Activated T-helper 2 cell treated with anti-CD3 and anti-CD28 coated beads, Interferon-gamma antibody, Interleukin-2, Interleukin-4, amounts not matched to agents 10 μg/mL and 5 μg/mL and 100 μg/mL, durations not matched to agents 14 hours and 24 hours and 36 hours (primary cell): ENCODE data around the gene LRCH1. TPM values are rescaled to one million over a fixed set of nuclear protein-coding genes. Genes with fewer than 3 reads are reported as not detected.

Source experiments
- DNase-seq: peaks from one replicate; pipeline ENCODE4 v3.0.0; 2021; ENCODE audit warnings: low spot score
- H3K27ac Mint-ChIP-seq: one replicate; pipeline ENCODE4 v1.8.0; 2021; ENCODE audit warnings: mixed read lengths
- H3K27me3 Mint-ChIP-seq: one replicate; pipeline ENCODE4 v1.8.0; 2021; ENCODE audit warnings: low read depth, mixed read lengths
- H3K36me3 Mint-ChIP-seq: one replicate; pipeline ENCODE4 v1.8.0; 2021; ENCODE audit warnings: low read depth, mixed read lengths
- H3K4me1 Mint-ChIP-seq: one replicate; pipeline ENCODE4 v1.8.0; 2021; ENCODE audit warnings: low read depth, mixed read lengths
- H3K4me3 Mint-ChIP-seq: one replicate; pipeline ENCODE4 v1.8.0; 2021; ENCODE audit warnings: low read depth, mild to moderate bottlenecking, moderate library complexity, mixed read lengths
- H3K9me3 Mint-ChIP-seq: one replicate; pipeline ENCODE4 v1.8.0; 2021; ENCODE audit warnings: mixed read lengths
- intact Hi-C: fragments of 100-400 bp; cut with micrococcal nuclease; formaldehyde crosslinking; loops from one replicate; pipeline ENCODE4 v1.15.1; 2023
- total RNA-seq: library from RNA; stranded (reverse); gene quantifications from 2 replicates; pipeline ENCODE4 v1.2.3, GENCODE V29; 2022

Gene LRCH1
- total RNA-seq, 1 donor from 2014 or later = 17.8 TPM

DNA sequence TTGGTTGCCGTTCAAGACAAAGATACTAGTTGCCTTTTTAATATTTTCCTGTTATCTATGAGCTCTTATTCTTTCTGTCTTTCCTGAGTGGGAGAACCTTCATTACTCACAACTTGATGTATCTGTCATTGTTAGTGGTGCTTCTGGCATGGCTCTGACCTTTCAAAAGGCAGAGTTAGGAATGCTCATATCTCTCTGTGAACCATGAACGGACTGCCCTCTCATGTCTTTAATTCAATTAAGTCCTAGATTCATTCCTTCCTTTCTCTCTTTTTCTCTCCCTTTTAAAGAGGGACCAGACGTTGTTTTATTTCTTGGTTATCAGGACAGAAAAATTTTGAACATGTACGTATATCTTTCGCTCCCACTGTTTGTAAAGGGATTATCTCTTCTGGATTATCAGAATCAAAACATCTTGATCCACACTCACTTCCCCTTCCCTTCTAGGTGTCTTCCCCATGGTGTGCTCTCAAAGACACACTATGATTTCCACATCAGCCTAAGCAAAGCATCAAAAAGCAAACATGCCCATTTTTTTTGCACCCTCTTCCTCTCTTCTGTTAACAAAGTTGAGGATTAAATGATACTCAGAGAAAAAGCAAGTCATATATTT is 90.3 kb downstream of the LRCH1 start:
- no peak for DNase-seq
- intact Hi-C loops = no loop called here
- Mint-ChIP-seq H3K4me3 (no peak overlapping the region), H3K36me3 (no peaks in the 10 kb centered on the region), H3K27me3 (no peaks in the 10 kb centered on the region), H3K4me1 (peaks cover 25% of the 10 kb centered on the region), H3K9me3 (no peaks in the 10 kb centered on the region), H3K27ac (no peak overlapping the region)

GRCh38 chr13:46644816-46645215 is 91.8 kb downstream of the LRCH1 start:
- Mint-ChIP-seq H3K4me3 (no peak overlapping the region), H3K36me3 (no peaks in the 10 kb centered on the region), H3K27ac (no peak overlapping the region), H3K27me3 (no peaks in the 10 kb centered on the region), H3K9me3 (no peaks in the 10 kb centered on the region), H3K4me1 (peaks cover 26% of the 10 kb centered on the region)
- no peak for DNase-seq
- intact Hi-C loops = no loop called here

- Mint-ChIP-seq H3K27me3 (no peaks in the 10 kb centered on the region), H3K4me1 (peaks cover 25% of the 10 kb centered on the region), H3K27ac (no peak overlapping the region), H3K36me3 (peaks cover 10% of the 10 kb centered on the region), H3K9me3 (no peaks in the 10 kb centered on the region), H3K4me3 (no peak overlapping the region)
- intact Hi-C loops = no loop called here
- DNase-seq = no peak
Measured at GRCh38 chr13:46647512-46648065, 94.6 kb downstream of the LRCH1 start.

DNA sequence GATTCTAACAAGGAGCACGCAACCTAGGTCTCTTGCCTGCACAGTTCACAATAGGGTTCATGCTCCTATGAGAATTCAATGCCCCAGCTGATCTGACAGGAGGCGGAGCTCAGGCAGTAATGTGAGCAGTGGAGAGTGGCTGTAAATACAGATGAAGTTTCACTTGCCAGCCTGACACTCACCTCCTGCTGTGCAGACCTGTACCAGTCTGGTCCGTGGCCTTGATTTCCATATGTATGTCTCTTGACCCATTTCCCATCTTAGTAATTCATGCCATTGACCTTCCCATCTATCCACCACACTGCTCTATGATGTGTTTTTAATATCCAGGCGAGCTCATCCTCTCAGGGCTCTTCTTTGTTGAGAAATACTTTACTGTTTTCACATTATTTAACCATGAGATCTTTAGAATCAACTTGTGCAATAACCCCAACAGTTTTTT is 95.2 kb downstream of the LRCH1 start:
- Mint-ChIP-seq H3K36me3 (peaks cover 14% of the 10 kb centered on the region), H3K9me3 (no peaks in the 10 kb centered on the region), H3K27ac (no peak overlapping the region), H3K4me1 (peaks cover 23% of the 10 kb centered on the region), H3K27me3 (no peaks in the 10 kb centered on the region), H3K4me3 (no peak overlapping the region)
- intact Hi-C loops = no loop called here
- DNase-seq = no peak

DNA sequence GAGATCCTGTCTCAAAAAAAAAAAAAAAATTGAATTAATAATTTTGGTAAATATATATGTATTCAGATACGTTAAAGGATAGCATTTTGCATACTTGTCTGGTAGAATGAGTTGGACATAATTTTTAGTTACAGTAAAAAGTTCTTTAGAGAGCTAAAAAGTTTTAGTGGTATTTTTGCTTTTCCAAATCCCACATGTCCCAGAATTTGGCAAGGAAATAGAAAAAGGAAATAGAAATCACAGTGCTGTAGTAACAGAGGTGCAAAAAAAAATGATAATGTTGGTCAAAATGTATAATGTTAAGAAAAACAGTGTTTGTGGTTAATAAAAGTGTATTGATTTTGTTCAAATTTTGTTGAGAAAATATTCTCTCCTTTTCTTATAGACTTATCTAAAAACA is 96.8 kb downstream of the LRCH1 start:
- Mint-ChIP-seq H3K36me3 (peaks cover 15% of the 10 kb centered on the region), H3K4me1 (peaks cover 23% of the 10 kb centered on the region), H3K4me3 (no peak overlapping the region), H3K9me3 (no peaks in the 10 kb centered on the region), H3K27me3 (no peaks in the 10 kb centered on the region), H3K27ac (no peak overlapping the region)
- no peak for DNase-seq
- intact Hi-C loops = loop anchor here (2.0 kb wide), 1 partner anchor 19 kb away; no protein-coding TSS in a partner anchor

GRCh38 chr13:46654951-46655350 is 102.0 kb downstream of the LRCH1 start:
- no peaks in the 10 kb centered on the region for H3K27me3 Mint-ChIP-seq
- no peak for DNase-seq
- intact Hi-C loops = no loop called here
- H3K36me3 Mint-ChIP-seq = peaks cover 18% of the 10 kb centered on the region
- no peak overlapping the region for H3K27ac Mint-ChIP-seq
- H3K4me3 Mint-ChIP-seq = no peak overlapping the region
- H3K4me1 Mint-ChIP-seq = peaks cover 36% of the 10 kb centered on the region
- H3K9me3 Mint-ChIP-seq = no peaks in the 10 kb centered on the region

GRCh38 chr13:46655377-46656180 is 102.6 kb downstream of the LRCH1 start:
- no peaks in the 10 kb centered on the region for H3K27me3 Mint-ChIP-seq
- intact Hi-C loops = no loop called here
- H3K4me3 Mint-ChIP-seq = no peak overlapping the region
- no peaks in the 10 kb centered on the region for H3K9me3 Mint-ChIP-seq
- peaks cover 32% of the 10 kb centered on the region for H3K4me1 Mint-ChIP-seq
- H3K27ac Mint-ChIP-seq = no peak overlapping the region
- no peak for DNase-seq
- H3K36me3 Mint-ChIP-seq = peaks cover 15% of the 10 kb centered on the region

DNA sequence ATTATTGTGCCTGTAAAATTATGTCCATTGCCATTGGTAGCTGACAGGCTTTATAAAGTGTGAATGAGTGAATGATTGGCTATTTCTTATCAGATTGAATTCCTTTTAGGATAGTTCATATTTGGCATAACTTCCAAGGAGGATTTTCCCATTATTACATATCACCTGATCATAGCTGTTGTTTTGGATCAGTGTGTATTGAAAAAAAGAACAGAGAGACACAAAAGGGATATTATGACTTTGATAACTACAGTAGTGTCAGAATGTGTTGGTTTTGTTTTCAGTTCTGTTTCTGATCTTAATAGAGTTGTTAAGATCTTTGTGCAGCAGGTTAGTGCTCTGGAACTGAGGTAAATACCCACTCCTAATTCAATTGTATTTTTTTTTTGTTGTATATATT is 103.8 kb downstream of the LRCH1 start:
- H3K4me1 Mint-ChIP-seq = peaks cover 31% of the 10 kb centered on the region
- H3K9me3 Mint-ChIP-seq = no peaks in the 10 kb centered on the region
- peaks cover 17% of the 10 kb centered on the region for H3K36me3 Mint-ChIP-seq
- no peak for DNase-seq
- intact Hi-C loops = loop anchor here (1.0 kb wide), 1 partner anchor 10 kb away; no protein-coding TSS in a partner anchor
- H3K27me3 Mint-ChIP-seq = no peaks in the 10 kb centered on the region
- H3K27ac Mint-ChIP-seq = peak overlapping the region; percentile 45
- H3K4me3 Mint-ChIP-seq = no peak overlapping the region

- Mint-ChIP-seq H3K4me3 (no peak overlapping the region), H3K36me3 (peaks cover 8% of the 10 kb centered on the region), H3K9me3 (no peaks in the 10 kb centered on the region), H3K27ac (no peak overlapping the region), H3K4me1 (peaks cover 37% of the 10 kb centered on the region), H3K27me3 (no peaks in the 10 kb centered on the region)
- intact Hi-C loops = loop anchor here (10.0 kb wide), 1 partner anchor 335 kb away; no protein-coding TSS in a partner anchor
- DNase-seq = no peak
Measured at GRCh38 chr13:46659413-46660065, 106.6 kb downstream of the LRCH1 start.

GRCh38 chr13:46660416-46660815 is 107.4 kb downstream of the LRCH1 start:
- intact Hi-C loops = loop anchor here (10.0 kb wide), 1 partner anchor 336 kb away; no protein-coding TSS in a partner anchor
- H3K27me3 Mint-ChIP-seq = no peaks in the 10 kb centered on the region
- no peak overlapping the region for H3K4me3 Mint-ChIP-seq
- no peaks in the 10 kb centered on the region for H3K9me3 Mint-ChIP-seq
- DNase-seq = no peak
- peaks cover 8% of the 10 kb centered on the region for H3K36me3 Mint-ChIP-seq
- H3K4me1 Mint-ChIP-seq = peaks cover 34% of the 10 kb centered on the region
- no peak overlapping the region for H3K27ac Mint-ChIP-seq

DNA sequence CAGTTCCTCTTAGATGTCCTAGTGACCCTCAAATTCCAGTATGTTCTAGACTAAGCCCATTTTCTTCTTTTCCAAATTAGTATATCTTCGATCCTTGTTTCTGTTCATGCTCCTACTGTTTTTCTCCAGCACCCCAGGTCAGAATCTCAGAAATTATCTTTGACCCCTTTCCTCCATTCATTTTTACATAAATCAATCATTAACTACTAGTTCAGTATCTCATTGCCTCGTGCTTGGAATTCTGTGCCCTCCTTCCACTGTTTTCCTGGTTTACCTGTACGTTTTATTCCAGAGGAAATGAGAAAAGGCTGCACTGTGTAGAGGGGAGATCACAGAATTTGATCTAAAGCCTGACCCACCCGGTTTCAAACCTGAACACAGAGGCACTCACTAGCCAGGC is 107.9 kb downstream of the LRCH1 start:
- Mint-ChIP-seq H3K4me1 (peaks cover 34% of the 10 kb centered on the region), H3K27ac (no peak overlapping the region), H3K4me3 (no peak overlapping the region), H3K36me3 (peaks cover 8% of the 10 kb centered on the region), H3K9me3 (no peaks in the 10 kb centered on the region), H3K27me3 (no peaks in the 10 kb centered on the region)
- intact Hi-C loops = loop anchor here (10.0 kb wide), 1 partner anchor 336 kb away; no protein-coding TSS in a partner anchor
- no peak for DNase-seq

DNA sequence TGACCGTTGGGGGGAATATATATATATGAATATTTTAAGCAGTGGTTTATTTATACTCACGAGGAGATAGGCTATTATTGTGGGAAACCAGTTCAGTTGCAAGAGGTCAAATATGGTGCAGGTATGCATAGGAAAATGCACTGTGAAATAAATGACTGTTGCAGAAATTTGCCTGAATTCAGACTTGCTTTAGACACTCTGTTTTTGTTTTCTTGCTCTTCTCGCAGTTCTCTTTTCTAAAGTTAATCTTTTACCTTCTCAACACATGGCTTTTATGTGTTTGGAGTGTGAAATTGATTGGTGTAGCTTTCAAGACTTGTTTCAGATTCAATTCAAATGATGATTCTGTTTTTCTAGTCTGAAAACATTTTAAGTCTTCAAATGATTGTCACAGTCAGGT is 109.7 kb downstream of the LRCH1 start:
- H3K4me3 Mint-ChIP-seq = no peak overlapping the region
- intact Hi-C loops = loop anchor here (10.0 kb wide), 1 partner anchor 338 kb away; no protein-coding TSS in a partner anchor
- no peak overlapping the region for H3K27ac Mint-ChIP-seq

More for the DNA sequence above, 109.7 kb downstream of the LRCH1 start:
- no peaks in the 10 kb centered on the region for H3K9me3 Mint-ChIP-seq
- no peaks in the 10 kb centered on the region for H3K27me3 Mint-ChIP-seq
- peaks cover 4% of the 10 kb centered on the region for H3K36me3 Mint-ChIP-seq
- peaks cover 36% of the 10 kb centered on the region for H3K4me1 Mint-ChIP-seq
- DNase-seq = no peak
